ENCODE results near the gene CTNND2.

The CTNND2 gene

GRCh38 chr5:11822598-11822997, 81.6 kb downstream of the CTNND2 start:
- CTCF ChIA-PET: no interaction called here
- DNase-seq (ENCODE audit: low spot score): no peak
- POLR2A ChIA-PET (ENCODE audit: low non-redundant PET): no interaction called here
- no peak for TF ChIP-seq CTCF (conservative IDR thresholded peaks at IDR 0.05; ENCODE audit: low read depth)
- no peak overlapping the region for H3K27ac ChIP-seq

GRCh38 chr5:11815916-11816315, 88.3 kb downstream of the CTNND2 start:
- CTCF ChIA-PET: no interaction called here
- no peak overlapping the region for H3K27ac ChIP-seq
- TF ChIP-seq CTCF (conservative IDR thresholded peaks at IDR 0.05; ENCODE audit: low read depth): no peak

GRCh38 chr5:11815481-11815880, 88.8 kb downstream of the CTNND2 start:
- DNase-seq (ENCODE audit: low spot score): no peak
- TF ChIP-seq CTCF (conservative IDR thresholded peaks at IDR 0.05; ENCODE audit: low read depth): no peak
- CTCF ChIA-PET: no interaction called here
- POLR2A ChIA-PET (ENCODE audit: low non-redundant PET): no interaction called here
- no peak overlapping the region for H3K27ac ChIP-seq

More at GRCh38 chr5:11815916-11816315, 88.3 kb downstream of the CTNND2 start:
- POLR2A ChIA-PET (ENCODE audit: low non-redundant PET): no interaction called here
- DNase-seq (ENCODE audit: low spot score): no peak

GRCh38 chr5:11814373-11814772, 89.9 kb downstream of the CTNND2 start:
- no peak for DNase-seq (ENCODE audit: low spot score)
- ChIA-PET CTCF (interaction anchor here (0.7 kb wide), 1 partner anchor 11 kb away, joined by 3 read pairs; no protein-coding TSS in a partner anchor), POLR2A (ENCODE audit: low non-redundant PET) (no interaction called here)
- TF ChIP-seq CTCF (conservative IDR thresholded peaks at IDR 0.05; ENCODE audit: low read depth): no peak
- H3K27ac ChIP-seq: no peak overlapping the region

GRCh38 chr5:11809407-11809806, 94.8 kb downstream of the CTNND2 start:
- H3K27ac ChIP-seq: no peak overlapping the region
- no peak for DNase-seq (ENCODE audit: low spot score)
- ChIA-PET CTCF (no interaction called here), POLR2A (ENCODE audit: low non-redundant PET) (no interaction called here)
- TF ChIP-seq CTCF (conservative IDR thresholded peaks at IDR 0.05; ENCODE audit: low read depth): no peak

- CTCF ChIA-PET: interaction anchor here (0.5 kb wide), 1 partner anchor 11 kb away, joined by 3 read pairs; no protein-coding TSS in a partner anchor
- DNase-seq (ENCODE audit: low spot score): no peak
- POLR2A ChIA-PET (ENCODE audit: low non-redundant PET): no interaction called here
- no peak overlapping the region for H3K27ac ChIP-seq
- TF ChIP-seq CTCF (conservative IDR thresholded peaks at IDR 0.05; ENCODE audit: low read depth): no peak
These were observed 100.8 kb downstream of the CTNND2 start for GRCh38 chr5:11803436-11803835.

- CTCF ChIA-PET: no interaction called here
- H3K27ac ChIP-seq: no peak overlapping the region
- no peak for TF ChIP-seq CTCF (conservative IDR thresholded peaks at IDR 0.05; ENCODE audit: low read depth)
- DNase-seq (ENCODE audit: low spot score): peak; percentile 1
- POLR2A ChIA-PET (ENCODE audit: low non-redundant PET): no interaction called here
These were observed 103.2 kb downstream of the CTNND2 start for GRCh38 chr5:11801061-11801460.

Measured in RWPE1 (cell line).